NCI-H510A treated with DMSO at 0.1 percent for 48 hours (cell line): ENCODE results near the gene CCDC28B.
A peak's percentile ranks its signal among the peaks of the same experiment; 100 is the strongest.
"Not testable (repeated sequence)": the region's sequence is repeated elsewhere in the genome, so short reads cannot be mapped to it uniquely, and the experiment has no call there.

ENCODE experiments used
- DNase-seq: peaks from one replicate; lab custom pipeline; 2025; lab: John Stamatoyannopoulos, UW

Gene CCDC28B

DNA sequence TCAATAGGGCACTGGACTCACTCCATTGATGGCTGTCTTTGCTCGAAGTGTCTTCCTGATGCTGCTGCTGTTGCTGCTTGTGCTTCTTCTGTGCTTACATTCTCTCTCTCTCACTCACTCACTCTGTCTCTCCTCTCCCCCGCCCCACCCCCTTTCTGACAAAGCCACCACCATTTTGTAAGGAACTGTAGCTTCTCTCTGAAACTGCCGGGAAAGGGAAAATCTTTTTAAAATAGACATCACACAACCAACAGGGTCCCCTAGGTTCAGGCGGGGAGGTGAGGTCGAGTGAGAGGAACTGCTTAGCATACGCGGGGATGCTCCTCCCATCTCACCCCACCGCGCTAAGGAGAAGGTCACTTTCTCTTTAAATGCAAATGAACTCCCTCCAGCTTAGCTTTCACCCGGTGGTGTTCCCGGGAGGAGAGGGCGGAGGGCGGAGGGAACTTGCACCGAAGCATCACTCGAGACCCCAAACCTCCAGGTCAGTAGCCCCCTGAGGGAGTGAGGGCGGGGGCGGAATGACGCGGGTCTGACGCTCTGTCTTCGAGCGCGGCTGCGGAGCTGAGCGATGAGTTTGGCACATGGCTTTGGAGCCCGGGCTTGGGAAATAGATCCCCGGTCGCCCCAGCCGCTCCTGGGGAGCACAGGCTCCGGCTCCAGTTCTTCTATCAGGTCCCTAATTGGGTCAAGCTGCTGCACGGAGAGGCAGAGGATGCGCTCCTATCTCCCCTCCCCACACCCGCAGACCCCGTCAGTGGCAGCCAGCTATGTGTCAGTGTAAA, at the start of gene CCDC28B:
CCDC28B (plus strand) TSS at position 370 of the 785 bp plus-strand sequence. CDS start 1,341 bp downstream, outside the sequence.
- DNase-seq = peak; percentile 58

DNA sequence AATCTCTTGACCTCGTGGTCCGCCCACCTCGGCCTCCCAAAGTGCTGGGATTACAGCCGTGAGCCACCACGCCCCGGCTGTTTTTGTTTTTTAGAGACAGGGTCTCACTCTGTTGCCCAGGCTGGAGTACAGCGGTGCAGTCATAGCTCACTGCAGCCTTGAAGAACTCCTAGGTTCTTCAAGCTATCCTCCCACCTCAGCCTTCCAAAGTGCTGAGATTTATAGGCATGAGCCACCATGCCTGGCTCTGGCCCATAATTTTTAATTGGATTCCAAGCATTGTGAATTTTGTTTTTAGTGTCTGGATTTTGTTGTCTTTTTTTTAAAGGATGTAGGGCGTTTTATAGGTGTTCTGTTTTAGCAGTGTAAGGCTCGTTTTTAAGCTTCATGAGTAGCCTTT, 49.5 kb upstream of the CCDC28B start:
- no peak for DNase-seq

DNA sequence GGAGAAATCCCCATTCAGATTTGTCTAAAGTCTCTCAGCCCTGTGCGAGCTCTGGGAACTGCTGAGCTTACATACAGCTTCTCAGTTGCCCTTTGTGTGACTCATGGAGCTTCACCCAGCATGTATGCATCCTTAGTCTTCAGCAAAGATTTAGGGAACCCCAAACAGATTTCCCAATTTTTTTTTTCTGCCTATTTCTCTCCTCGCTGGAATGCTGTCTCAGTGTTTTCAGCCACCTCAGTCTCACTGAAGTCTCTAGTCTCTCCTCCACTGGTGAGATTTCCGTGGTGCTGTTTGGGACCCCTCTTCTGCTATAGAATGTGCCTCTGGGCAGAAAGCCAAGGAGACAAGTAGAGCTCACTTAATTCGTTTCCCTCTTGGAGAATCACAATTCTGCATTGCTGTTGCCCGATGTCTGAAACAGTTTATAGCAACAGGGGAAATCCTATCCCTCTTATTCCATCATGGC, 49.0 kb upstream of the CCDC28B start:
- no peak for DNase-seq

GRCh38 chr1:32159189-32159588, 41.2 kb upstream of the CCDC28B start:
- DNase-seq = no peak

- no peak for DNase-seq
Observed at GRCh38 chr1:32163405-32163804, 37.0 kb upstream of the CCDC28B start.

DNA sequence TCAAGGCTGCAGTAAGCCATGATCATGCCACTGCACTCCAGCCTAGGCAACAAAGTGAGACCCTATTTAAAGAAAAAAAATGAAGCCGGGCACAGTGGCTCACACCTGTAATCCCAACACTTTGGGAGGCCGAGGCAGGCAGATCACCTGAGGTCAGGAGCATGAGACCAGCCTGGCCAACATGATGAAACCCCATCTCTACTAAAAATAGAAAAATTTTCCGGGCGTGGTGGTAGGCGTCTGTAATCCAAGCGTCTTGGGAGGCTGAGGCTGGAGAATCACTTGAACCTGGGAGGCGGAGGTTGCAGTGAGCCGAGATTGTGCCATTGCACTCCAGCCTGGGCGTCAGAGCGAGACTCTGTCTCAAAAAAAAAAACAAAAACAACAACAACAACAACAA, 34.8 kb upstream of the CCDC28B start:
- DNase-seq = not testable (repeated sequence)

DNA sequence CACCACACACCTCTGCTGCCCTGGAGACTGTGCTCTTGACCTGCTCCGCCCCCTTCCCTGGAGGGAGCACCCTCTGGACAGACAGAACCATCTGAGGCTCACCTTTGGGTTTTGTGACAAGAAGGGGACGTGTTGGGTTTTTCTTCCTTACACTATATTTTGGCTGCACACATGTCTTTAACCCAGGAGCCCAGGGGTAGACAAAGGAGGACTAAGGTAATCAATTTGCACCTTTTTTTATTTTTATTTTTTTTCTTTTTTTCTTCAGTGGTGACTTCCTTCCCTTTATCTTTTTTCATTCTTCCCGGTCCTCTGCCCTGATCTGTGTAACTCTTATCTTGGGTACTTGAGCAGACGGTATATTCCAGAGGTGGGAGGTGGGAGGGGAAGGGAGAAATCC, 29.4 kb upstream of the CCDC28B start:
- DNase-seq = no peak

DNA sequence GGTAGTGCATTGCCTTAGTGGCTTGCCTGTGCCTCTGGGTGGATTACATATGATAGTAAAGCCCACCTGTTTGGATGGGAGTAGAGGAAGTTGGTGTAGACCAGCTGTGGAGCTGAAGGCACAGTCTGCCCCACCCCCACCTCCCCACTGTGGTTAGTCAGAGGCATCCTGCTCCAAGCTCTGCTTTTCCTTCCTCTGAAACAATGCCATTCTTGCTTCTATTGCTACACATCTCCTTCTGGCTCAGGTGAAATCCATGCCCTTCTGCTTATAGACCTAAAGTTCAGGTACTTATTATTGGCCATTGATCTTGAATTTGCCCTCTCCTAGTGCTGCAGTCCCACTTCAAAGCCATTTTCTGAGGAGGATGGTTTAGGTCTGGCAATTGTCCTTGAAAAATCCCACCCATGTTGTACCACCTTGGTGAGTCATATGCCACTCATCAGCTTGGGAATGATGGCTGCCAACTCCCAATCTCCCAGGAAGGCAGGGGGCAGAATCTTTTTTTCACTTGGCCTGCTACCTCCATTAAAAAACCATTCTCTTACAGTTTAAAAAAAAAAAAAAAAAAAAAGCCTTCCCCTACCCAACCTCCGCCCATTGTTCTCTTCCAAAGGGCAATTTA, 27.7 kb upstream of the CCDC28B start:
- DNase-seq = no peak

GRCh38 chr1:32178380-32179192, 21.8 kb upstream of the CCDC28B start:
- DNase-seq = no peak

GRCh38 chr1:32179193-32179442, 21.3 kb upstream of the CCDC28B start:
- DNase-seq = peak; percentile 64

DNA sequence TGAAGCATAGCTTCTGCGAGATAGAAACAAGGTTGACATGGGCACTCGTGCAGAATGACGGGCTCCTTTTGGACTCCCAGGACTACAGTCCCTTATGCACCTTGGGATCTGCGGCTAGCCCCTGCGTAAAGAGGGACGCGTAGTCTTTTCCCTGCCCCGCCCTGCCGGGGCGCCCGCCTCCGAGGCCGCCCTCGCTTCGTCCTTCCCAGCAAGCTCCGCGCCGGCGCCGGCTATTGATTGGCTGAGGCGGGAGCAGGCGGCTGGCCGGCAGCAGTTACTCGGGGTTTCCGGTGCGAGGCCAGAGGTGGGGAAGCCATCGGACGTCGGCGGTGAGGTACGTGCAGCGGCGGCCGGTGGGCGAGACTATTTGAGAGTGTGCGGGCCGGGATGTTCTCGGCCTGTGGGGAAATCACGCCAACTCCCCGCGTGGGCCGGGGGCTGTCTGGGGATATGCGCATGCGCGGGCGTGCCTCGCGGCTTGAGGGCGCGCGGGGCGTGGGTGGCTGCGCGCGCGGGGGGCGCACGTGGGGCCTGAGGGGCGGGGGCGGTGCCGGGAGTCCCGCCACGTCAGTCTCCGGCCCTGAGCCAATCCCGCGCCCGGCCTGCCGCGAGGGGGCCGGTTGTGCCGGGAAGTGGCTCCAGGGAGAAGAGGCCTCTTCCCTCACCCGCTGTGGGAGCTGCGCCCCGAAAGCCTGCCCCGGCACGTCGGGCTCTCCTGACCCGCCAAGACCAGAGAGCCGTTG, 20.8 kb upstream of the CCDC28B start, which contains the start of gene TXLNA:
TXLNA (plus strand) TSS at position 233 of the 743 bp plus-strand sequence. CDS start 671 bp downstream, outside the sequence.
- peak; percentile 85 for DNase-seq

DNA sequence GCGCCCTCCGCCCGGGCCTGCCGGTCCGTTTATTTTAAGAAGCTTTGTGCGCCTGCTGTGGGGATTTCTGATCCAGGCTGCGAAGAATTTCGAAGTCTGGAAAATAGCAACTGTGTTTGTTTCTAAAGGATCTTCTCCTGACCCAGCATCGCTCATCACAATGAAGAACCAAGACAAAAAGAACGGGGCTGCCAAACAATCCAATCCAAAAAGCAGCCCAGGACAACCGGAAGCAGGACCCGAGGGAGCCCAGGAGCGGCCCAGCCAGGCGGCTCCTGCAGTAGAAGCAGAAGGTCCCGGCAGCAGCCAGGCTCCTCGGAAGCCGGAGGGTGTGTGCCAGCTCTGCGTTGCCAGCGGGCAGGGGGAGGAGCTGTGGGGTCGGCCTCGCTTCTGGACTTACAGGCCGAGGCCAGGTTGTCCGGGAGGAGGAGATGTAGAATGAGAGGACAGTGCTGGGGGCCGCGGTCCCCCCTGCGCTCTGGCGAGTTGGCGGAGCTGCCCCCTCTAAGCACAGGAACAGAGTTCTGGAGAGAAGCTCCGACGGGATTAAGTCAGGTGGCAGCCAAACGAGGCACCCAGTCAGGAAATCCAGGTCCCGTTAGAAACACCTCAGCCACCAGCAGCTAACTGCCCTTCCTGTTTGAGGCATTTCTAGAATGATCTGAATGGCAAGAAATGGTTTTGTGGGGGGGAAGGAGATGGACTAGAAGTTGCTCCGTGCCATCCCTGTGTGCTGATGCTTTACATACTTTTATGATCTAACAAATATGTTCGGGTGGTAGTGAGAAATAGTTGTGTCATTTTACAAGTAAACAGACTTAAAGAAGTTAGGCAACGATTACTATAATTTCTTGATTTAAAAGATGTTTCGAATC, 20.0 kb upstream of the CCDC28B start:
- no peak for DNase-seq

DNA sequence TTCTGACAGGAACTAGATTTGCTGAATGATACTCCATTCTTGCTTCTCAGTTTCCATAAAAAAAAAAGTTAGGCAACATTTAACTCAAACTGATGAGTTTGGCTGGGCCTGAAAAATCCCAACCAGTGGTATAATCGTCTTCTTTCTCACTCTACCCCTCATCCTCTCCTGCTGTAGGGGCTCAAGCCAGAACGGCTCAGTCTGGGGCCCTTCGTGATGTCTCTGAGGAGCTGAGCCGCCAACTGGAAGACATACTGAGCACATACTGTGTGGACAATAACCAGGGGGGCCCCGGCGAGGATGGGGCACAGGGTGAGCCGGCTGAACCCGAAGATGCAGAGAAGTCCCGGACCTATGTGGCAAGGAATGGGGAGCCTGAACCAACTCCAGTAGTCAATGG, 19.3 kb upstream of the CCDC28B start:
- DNase-seq = no peak

DNA sequence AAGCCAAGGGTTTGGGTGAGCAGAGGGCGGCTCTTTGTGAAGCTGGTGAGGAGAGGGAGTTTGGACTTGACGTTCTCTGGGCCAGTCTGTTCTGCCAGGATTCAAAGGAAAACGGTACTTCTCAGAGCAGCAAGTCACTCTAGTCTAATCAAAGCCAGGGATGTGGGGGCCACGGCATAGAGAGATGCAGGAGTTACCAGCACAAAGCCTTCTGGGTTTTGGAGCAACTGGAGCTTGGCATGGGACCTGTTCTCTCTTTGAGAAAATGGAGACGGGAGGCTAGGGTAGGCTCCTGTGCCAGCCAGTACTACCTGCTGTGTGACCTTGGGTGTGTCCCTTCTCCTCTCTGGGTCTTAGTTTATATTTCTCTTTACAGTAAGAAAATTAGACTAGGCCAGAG, 18.8 kb upstream of the CCDC28B start:
- no peak for DNase-seq

DNA sequence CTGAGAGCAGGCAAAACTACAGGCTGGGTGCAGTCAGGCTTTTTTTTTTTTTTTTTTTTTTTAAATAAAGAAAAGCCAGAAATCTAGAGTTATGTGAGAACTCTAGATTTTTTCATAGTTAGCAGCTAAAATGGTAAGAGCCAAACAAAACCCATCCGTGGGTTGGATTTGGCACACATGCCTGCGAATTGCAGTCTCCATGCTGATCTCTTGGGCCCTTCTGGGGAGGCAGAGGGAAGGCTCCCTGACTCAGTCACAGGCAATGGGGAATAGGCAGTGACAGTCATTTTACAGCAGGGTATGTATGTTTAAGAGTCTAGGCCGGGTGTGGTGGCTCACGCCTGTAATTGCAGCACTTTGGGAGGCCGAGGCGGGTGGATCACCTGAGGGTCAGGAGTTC, 18.3 kb upstream of the CCDC28B start:
- DNase-seq = no peak

DNA sequence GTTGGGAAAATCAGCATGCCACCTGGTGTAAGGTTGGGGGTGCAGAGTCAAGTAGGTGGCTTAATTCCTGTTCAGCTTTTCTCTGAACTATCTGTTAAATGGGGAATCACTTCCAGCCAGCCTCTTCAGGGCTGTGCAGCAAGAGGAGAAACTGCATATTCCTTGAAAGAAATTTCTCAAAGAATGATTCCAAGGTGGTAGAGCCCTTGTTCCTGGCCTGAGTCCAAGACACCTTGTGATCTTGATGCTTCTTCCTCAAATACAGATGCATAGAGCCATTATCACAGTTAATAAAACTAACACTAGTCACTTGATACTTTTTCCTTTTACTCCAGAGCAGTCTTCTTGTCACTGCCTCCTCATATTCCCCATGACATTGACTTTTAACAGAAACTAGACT, 15.7 kb upstream of the CCDC28B start:
- no peak for DNase-seq

DNA sequence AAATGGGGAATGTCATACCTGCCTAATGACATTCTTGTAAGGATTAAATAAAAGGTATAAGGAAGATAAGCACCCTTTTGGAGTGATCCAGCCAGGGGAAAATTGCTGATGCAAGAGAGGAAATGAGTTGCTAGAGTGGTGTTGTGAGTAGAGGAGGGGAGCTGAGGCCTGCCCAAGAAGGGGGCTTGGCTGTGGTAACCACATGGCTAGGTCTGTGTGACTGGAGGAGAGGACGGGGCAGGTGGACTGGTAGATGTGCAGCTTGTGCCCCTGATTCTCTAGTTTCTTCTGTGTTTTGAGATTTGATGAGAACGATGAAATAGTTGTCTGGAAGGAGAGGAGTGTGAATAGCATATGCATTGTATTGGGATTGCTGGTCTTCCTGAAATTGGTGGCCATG, 14.3 kb upstream of the CCDC28B start:
- DNase-seq = no peak

GRCh38 chr1:32186491-32186890, 13.9 kb upstream of the CCDC28B start:
- DNase-seq = no peak

DNA sequence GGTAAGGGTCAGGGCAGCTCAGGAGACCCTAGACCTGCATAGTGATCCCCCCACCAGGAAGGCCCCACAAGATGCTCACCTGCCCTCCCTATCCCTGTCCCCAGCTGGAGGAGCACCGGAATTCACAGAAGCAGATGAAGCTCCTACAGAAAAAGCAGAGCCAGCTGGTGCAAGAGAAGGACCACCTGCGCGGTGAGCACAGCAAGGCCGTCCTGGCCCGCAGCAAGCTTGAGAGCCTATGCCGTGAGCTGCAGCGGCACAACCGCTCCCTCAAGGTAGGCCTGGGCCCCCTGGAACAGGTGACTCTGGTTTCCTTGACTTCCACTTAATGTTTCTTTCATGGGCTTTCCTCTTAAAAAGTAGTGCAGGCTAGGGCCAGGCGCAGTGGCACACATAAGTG, 12.5 kb upstream of the CCDC28B start:
- DNase-seq = no peak

- DNase-seq = no peak
Observed at GRCh38 chr1:32192220-32192948, 8.0 kb upstream of the CCDC28B start.
